HCT116 (cell line): ENCODE results near the gene PCNP. TPM values are rescaled to one million over a fixed set of nuclear protein-coding genes. Genes with fewer than 3 reads are reported as not detected.

ENCODE experiments used
- ATAC-seq: fragments of 200-7000 bp; cut with Tn5 transposase; 2 replicates; pipeline ENCODE4 v1.9.1; 2020; ENCODE audit warnings: mild to moderate bottlenecking, moderate library complexity
- BruUV-seq: library from RNA; stranded (reverse); fragments of 400-500 nt; replicated peaks from 2 replicates; lab custom pipeline; 2021; lab: Mats Ljungman, UMichigan
- CTCF ChIA-PET: fragments of 300-600 bp; sonication (Branson Sonifier 250); formaldehyde crosslinking; loops from one replicate; lab custom pipeline; 2021; ENCODE audit warnings: antibody characterized with exemption; lab: Charles Lee
- POLR2A ChIA-PET: fragments of 300-600, 350-600 bp; sonication (Branson Sonifier 250); formaldehyde crosslinking; loops from one replicate; lab custom pipeline; 2021; ENCODE audit warnings: antibody characterized with exemption; lab: Charles Lee
- RAD21 ChIA-PET, 2 experiments: fragments of 300-600 bp; sonication (Branson Sonifier 250); formaldehyde crosslinking; loops; one replicate each; lab custom pipeline; 2023; ENCODE audit warnings: low total read pairs in 2 of 2; ENCODE audit not compliant: uncharacterized antibody in 2 of 2, unreplicated experiment in 2 of 2, low non-redundant PET in 1 of 2; lab: Charles Lee
- DNase-seq: peaks from one replicate; pipeline ENCODE4 v3.0.0-alpha.2; 2010; ENCODE audit warnings: low read depth, low spot score
- H2AFZ ChIP-seq: fragments of 200-600 bp; shearing (Covaris generic), sonication (generic); 2 replicates; pipeline ENCODE4 v1.6.1; 2017; ENCODE audit warnings: low read depth, mixed run types, mixed read lengths, antibody characterized with exemption, low read length; ENCODE audit not compliant: poor library complexity, severe bottlenecking
- H3K27ac ChIP-seq: 2 replicates; pipeline ENCODE4 v1.5.1; 2012; ENCODE audit warnings: low read depth, low read length
- H3K27me3 ChIP-seq: fragments of 200-600 bp; sonication (generic); 2 replicates; pipeline ENCODE4 v1.6.1; 2016; ENCODE audit warnings: mixed run types, low read length, mixed read lengths; ENCODE audit not compliant: insufficient read depth
- H3K36me3 ChIP-seq, 2 experiments: fragments of 200-500 bp in 1 of 2; fragments of 200-600 bp in 1 of 2; sonication (Bioruptor generic) in 1 of 2; sonication (generic) in 1 of 2; 2 replicates each; pipeline versions ENCODE4 v1.5.1 to v1.6.1; 2014 to 2016; ENCODE audit warnings: low read length in 2 of 2, inconsistent platforms in 1 of 2, mixed read lengths in 1 of 2, mixed run types in 1 of 2; ENCODE audit not compliant: insufficient read depth in 2 of 2, control insufficient read depth in 1 of 2
- H3K4me1 ChIP-seq, 2 experiments: fragments of 200-600 bp in 1 of 2; sonication (generic) in 1 of 2; 2 replicates each; pipeline versions ENCODE4 v1.5.1 to v1.6.1; 2012 to 2017; ENCODE audit warnings: low read length in 2 of 2, inconsistent platforms in 1 of 2, mild to moderate bottlenecking in 1 of 2, mixed read lengths in 1 of 2, mixed run types in 1 of 2, moderate library complexity in 1 of 2; ENCODE audit not compliant: insufficient read depth in 2 of 2, control insufficient read depth in 1 of 2
- H3K4me2 ChIP-seq: fragments of 200-600 bp; sonication (generic); 2 replicates; pipeline ENCODE4 v1.6.1; 2017; ENCODE audit warnings: mixed run types, low read length, mixed read lengths
- H3K4me3 ChIP-seq, 2 experiments: fragments of 200-600 bp in 1 of 2; sonication (generic) in 1 of 2; replicated peaks in 1 of 2; 2 replicates each; pipeline ENCODE4 v1.5.1; 2011 to 2016; ENCODE audit warnings: low read length in 2 of 2, control low read depth in 1 of 2, low read depth in 1 of 2, mild to moderate bottlenecking in 1 of 2, mixed read lengths in 1 of 2, mixed run types in 1 of 2
- H3K79me2 ChIP-seq: fragments of 200-600 bp; sonication (generic); 2 replicates; pipeline ENCODE4 v1.6.1; 2017; ENCODE audit warnings: mild to moderate bottlenecking, mixed run types, low read length, moderate library complexity, mixed read lengths; ENCODE audit not compliant: insufficient read depth
- H3K9ac ChIP-seq: fragments of 200-600 bp; sonication (generic); 2 replicates; pipeline ENCODE4 v1.6.1; 2016; ENCODE audit warnings: low read length, mixed read lengths
- H3K9me2 ChIP-seq: fragments of 200-600 bp; sonication (generic), shearing (Covaris generic); 2 replicates; pipeline ENCODE4 v1.6.1; 2017; ENCODE audit warnings: mixed run types, mild to moderate bottlenecking, moderate library complexity; ENCODE audit not compliant: insufficient read depth
- H3K9me3 ChIP-seq, 2 experiments: fragments of 200-500 bp in 1 of 2; fragments of 200-600 bp in 1 of 2; sonication (Bioruptor generic) in 1 of 2; sonication (generic) in 1 of 2; 2 replicates each; pipeline ENCODE4 v1.6.1; 2014 to 2017; ENCODE audit warnings: low read length in 2 of 2, mixed read lengths in 2 of 2, inconsistent platforms in 1 of 2, low read depth in 1 of 2, mild to moderate bottlenecking in 1 of 2, mixed run types in 1 of 2, moderate library complexity in 1 of 2; ENCODE audit not compliant: control insufficient read depth in 1 of 2, insufficient read depth in 1 of 2
- H4K20me1 ChIP-seq: fragments of 200-600 bp; sonication (generic), shearing (Covaris generic); 2 replicates; pipeline ENCODE4 v1.6.1; 2017; ENCODE audit warnings: mixed run types, mild to moderate bottlenecking, moderate library complexity; ENCODE audit not compliant: insufficient read depth
- ATF3 ChIP-seq: IDR thresholded peaks from 2 replicates; pipeline ENCODE4 v1.6.1; 2012
- CBX3 ChIP-seq: IDR thresholded peaks from 2 replicates; pipeline ENCODE4 v1.6.1; 2012; ENCODE audit warnings: low read depth
- CTCF ChIP-seq, 3 experiments: fragments of 200-600 bp in 1 of 3; sonication (generic) in 1 of 3; IDR thresholded peaks in 2 of 3; conservative IDR thresholded peaks in 1 of 3; 2 replicates each; pipeline ENCODE4 v1.5.1; 2012 to 2017; ENCODE audit warnings: low read depth in 2 of 3, low read length in 2 of 3, antibody characterized with exemption in 1 of 3, borderline replicate concordance in 1 of 3, control low read depth in 1 of 3, mild to moderate bottlenecking in 1 of 3, mixed read lengths in 1 of 3, mixed run types in 1 of 3, moderate library complexity in 1 of 3; ENCODE audit not compliant: insufficient read depth in 1 of 3
- ELF1 ChIP-seq: IDR thresholded peaks from 2 replicates; pipeline ENCODE4 v1.6.1; 2012; ENCODE audit warnings: low read depth, borderline replicate concordance
- EZH2 ChIP-seq: fragments of 200-600 bp; sonication (generic); IDR thresholded peaks from 2 replicates; pipeline ENCODE4 v1.6.1; 2017; ENCODE audit warnings: antibody characterized with exemption, mixed run types
- MAX ChIP-seq: IDR thresholded peaks from 2 replicates; pipeline ENCODE4 v1.6.1; 2012
- POLR2AphosphoS5 ChIP-seq: IDR thresholded peaks from 2 replicates; pipeline ENCODE4 v1.6.1; 2011; ENCODE audit warnings: mild to moderate bottlenecking, low read depth, low read length, moderate library complexity
- REST ChIP-seq: IDR thresholded peaks from 2 replicates; pipeline ENCODE4 v1.6.1; 2012; ENCODE audit warnings: low read depth
- SIN3A ChIP-seq: IDR thresholded peaks from 2 replicates; pipeline ENCODE4 v1.6.1; 2012; ENCODE audit warnings: low read depth
- SP1 ChIP-seq: IDR thresholded peaks from 2 replicates; pipeline ENCODE4 v1.6.1; 2012; ENCODE audit warnings: low read depth
- SRF ChIP-seq: IDR thresholded peaks from 2 replicates; pipeline ENCODE4 v1.6.1; 2012; ENCODE audit warnings: low read depth
- TCF7L2 ChIP-seq: IDR thresholded peaks from 2 replicates; pipeline ENCODE4 v1.7.0; 2011; ENCODE audit warnings: borderline replicate concordance, inconsistent platforms; ENCODE audit not compliant: insufficient read depth, insufficient read length; ENCODE audit errors: extremely low read depth
- ZFX ChIP-seq: fragments of 450-650 bp; IDR thresholded peaks from 2 replicates; pipeline ENCODE4 v1.6.1; 2017
- ZNF274 ChIP-seq: fragments of 200-500 bp; sonication (Bioruptor generic); IDR thresholded peaks from 2 replicates; pipeline ENCODE4 v1.6.1; 2014; ENCODE audit warnings: mild to moderate bottlenecking, low read depth, low read length, inconsistent platforms
- intact Hi-C: fragments of 100-400 bp; cut with micrococcal nuclease; formaldehyde crosslinking; loops from 2 replicates; pipeline ENCODE4 v1.10.0; 2022
- total RNA-seq: library from RNA; stranded (reverse); gene quantifications from one replicate; pipeline ENCODE4 v1.2.1, GENCODE V29; 2021; ENCODE audit not compliant: unreplicated experiment

The PCNP gene
- total RNA-seq, 1 experiment from 2014 or later, result 177 TPM

GRCh38 chr3:101529816-101530685 lies 43.9 kb upstream of the PCNP start:
- Histone ChIP-seq H3K4me2 (no peak overlapping the region), H2AFZ (no peak overlapping the region), H4K20me1 (no peaks in the 10 kb centered on the region), H3K36me3 (no peaks in the 10 kb centered on the region), H3K79me2 (no peaks in the 10 kb centered on the region), H3K4me3 (no peak overlapping the region), H3K9me2 (no peaks in the 10 kb centered on the region), H3K27ac (no peak overlapping the region), H3K27me3 (no peaks in the 10 kb centered on the region), H3K4me1 (no peaks in the 10 kb centered on the region), H3K9me3 (no peaks in the 10 kb centered on the region), H3K9ac (no peak overlapping the region)
- no peak for DNase-seq
- no peak for ATAC-seq
- RAD21 ChIA-PET, result no interaction called here
- POLR2A ChIA-PET, result no interaction called here
- intact Hi-C loops, result no loop called here
- TF ChIP-seq CBX3 (no peak), REST (no peak), SP1 (no peak), EZH2 (no peak)
- CTCF ChIA-PET, result no interaction called here
- BruUV-seq, result no TSS peak

GRCh38 chr3:101530686-101531047 lies 43.3 kb upstream of the PCNP start:
- RAD21 ChIA-PET, result no interaction called here
- no peak overlapping the region for H3K4me2 ChIP-seq
- no peaks in the 10 kb centered on the region for H3K36me3 ChIP-seq
- H3K27me3 ChIP-seq, result no peaks in the 10 kb centered on the region
- H3K4me1 ChIP-seq, result no peaks in the 10 kb centered on the region
- H3K9ac ChIP-seq, result no peak overlapping the region
- DNase-seq (no peak), ATAC-seq (no peak)
- H4K20me1 ChIP-seq, result no peaks in the 10 kb centered on the region
- POLR2A ChIA-PET, result no interaction called here
- no peaks in the 10 kb centered on the region for H3K9me3 ChIP-seq
- no peaks in the 10 kb centered on the region for H3K9me2 ChIP-seq
- CTCF ChIA-PET, result no interaction called here
- intact Hi-C loops, result no loop called here
- no peak overlapping the region for H3K27ac ChIP-seq
- no peak overlapping the region for H3K4me3 ChIP-seq
- H3K79me2 ChIP-seq, result no peaks in the 10 kb centered on the region
- H2AFZ ChIP-seq, result no peak overlapping the region
- no TSS peak for BruUV-seq
- TF ChIP-seq ATF3 (no peak), SIN3A (no peak), MAX (no peak), TCF7L2 (no peak), CTCF (IDR thresholded peaks at IDR 0.05 in 2 of 3, conservative IDR thresholded peaks at IDR 0.05 in 1 of 3; ENCODE audit: borderline replicate concordance in 1 of 3, insufficient read depth in 1 of 3, low read depth in 2 of 3, low read length in 2 of 3) (no peak), POLR2AphosphoS5 (no peak), SRF (no peak), ZFX (no peak), ZNF274 (no peak), ELF1 (no peak)
